Upper lobe of left lung (tissue), 4 donors: ENCODE data around the gene ZNF831.

ENCODE experiments used
- EP300 ChIP-seq, 4 donors: sonication (generic); formaldehyde crosslinking; IDR thresholded peaks; one replicate each; pipeline ENCODE4 v1.5.1; 2017; ENCODE audit warnings: antibody characterized with exemption in 4 of 4, control low read depth in 2 of 4
- POLR2A ChIP-seq, 4 donors: fragments of 450-650 bp; IDR thresholded peaks; one replicate each; pipeline ENCODE4 v1.5.1; 2016 to 2017; ENCODE audit warnings: antibody characterized with exemption in 4 of 4, mild to moderate bottlenecking in 2 of 4
- POLR2AphosphoS5 ChIP-seq, 2 donors: sonication (generic); formaldehyde crosslinking; IDR thresholded peaks; one replicate each; pipeline ENCODE4 v1.5.1; 2017; ENCODE audit warnings: antibody characterized with exemption in 2 of 2
- TF ChIP-seq, protein P1 (sequence below), 6 experiments: fragments of 450-650 bp in 4 of 6; fragments of 200-600 bp in 2 of 6; sonication (generic) in 2 of 6; IDR thresholded peaks; one replicate each; pipeline ENCODE4 v1.5.1; 2016 to 2019; ENCODE audit warnings: antibody characterized with exemption in 6 of 6

DNA sequence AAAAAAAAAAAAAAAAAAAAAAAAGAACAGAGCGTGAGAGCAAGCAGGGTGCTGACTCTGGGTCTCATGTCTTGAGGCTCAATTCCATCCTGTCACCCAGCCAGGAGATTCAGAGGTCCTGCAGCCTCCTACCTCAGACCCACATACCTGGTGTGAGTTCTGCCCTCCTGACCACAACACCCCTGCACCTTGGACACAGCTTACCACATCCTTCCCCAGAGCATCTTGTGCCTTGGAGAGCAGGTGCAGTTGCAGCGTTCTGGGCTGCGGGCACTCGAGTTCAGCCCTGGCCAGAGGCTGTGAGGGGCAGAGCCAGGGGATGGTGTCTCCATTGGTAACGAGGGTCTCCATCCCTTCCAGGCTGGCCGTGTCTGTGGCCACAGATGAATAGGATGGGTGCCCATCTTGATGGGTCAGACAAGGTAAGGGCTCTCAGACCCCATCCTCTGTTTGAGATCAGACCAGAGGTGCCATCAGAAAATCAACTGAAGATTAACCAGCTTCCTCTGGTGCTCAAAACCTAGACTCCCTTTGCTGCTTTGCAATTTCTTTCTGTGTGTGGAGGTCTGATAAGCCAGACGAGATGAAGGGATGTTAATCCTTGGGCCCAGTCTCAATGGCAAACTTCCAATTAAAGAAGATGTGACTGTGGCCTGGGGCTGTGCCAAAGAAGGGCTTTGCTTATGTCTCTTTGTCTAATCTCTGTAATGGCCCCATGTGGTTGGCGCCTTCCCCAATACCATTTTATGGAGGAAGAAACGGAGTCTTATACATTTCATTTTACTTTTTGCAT, 14.7 kb upstream of the ZNF831 start:
- TF ChIP-seq, protein P1, sequence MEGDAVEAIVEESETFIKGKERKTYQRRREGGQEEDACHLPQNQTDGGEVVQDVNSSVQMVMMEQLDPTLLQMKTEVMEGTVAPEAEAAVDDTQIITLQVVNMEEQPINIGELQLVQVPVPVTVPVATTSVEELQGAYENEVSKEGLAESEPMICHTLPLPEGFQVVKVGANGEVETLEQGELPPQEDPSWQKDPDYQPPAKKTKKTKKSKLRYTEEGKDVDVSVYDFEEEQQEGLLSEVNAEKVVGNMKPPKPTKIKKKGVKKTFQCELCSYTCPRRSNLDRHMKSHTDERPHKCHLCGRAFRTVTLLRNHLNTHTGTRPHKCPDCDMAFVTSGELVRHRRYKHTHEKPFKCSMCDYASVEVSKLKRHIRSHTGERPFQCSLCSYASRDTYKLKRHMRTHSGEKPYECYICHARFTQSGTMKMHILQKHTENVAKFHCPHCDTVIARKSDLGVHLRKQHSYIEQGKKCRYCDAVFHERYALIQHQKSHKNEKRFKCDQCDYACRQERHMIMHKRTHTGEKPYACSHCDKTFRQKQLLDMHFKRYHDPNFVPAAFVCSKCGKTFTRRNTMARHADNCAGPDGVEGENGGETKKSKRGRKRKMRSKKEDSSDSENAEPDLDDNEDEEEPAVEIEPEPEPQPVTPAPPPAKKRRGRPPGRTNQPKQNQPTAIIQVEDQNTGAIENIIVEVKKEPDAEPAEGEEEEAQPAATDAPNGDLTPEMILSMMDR (IDR thresholded peaks at IDR 0.05) = no peak
- TF ChIP-seq POLR2A (IDR thresholded peaks at IDR 0.05) (no peak), POLR2AphosphoS5 (IDR thresholded peaks at IDR 0.05) (no peak), EP300 (IDR thresholded peaks at IDR 0.05) (no peak)
